Measurements from ENCODE around the gene LHX2. TPM values are rescaled to one million over a fixed set of nuclear protein-coding genes. Genes with fewer than 3 reads are reported as not detected.

The LHX2 gene
- total and polyA plus RNA-seq, 2 of the 13 experiments (the other 11 are each of a cell fraction or from before 2014, with no cell fraction given) = not detected

GRCh38 chr9:124078641-124079040 lies 67.1 kb downstream of the LHX2 start (continued):
- TF ChIP-seq SSRP1 (CRISPR knock-in tag; IDR thresholded peaks at IDR 0.05) = no peak
- TF ChIP-seq HDAC6 (IDR thresholded peaks at IDR 0.05; ENCODE audit: low read depth, low read length) = no peak
- TF ChIP-seq FOXP1 (IDR thresholded peaks at IDR 0.05) = no peak
- 0 out of 2 replicates have a peak, but pooled peaks have one; percentile 24 for TF ChIP-seq FOXP1 (CRISPR knock-in tag; IDR thresholded peaks at IDR 0.05)
- TF ChIP-seq RAD21 (CRISPR knock-in tag; IDR thresholded peaks at IDR 0.05) = no peak
- no peak for TF ChIP-seq TEF (CRISPR knock-in tag; IDR thresholded peaks at IDR 0.05)
- TF ChIP-seq GATA4 (IDR thresholded peaks at IDR 0.05; ENCODE audit: borderline replicate concordance, low read depth) = no peak
- no peak for TF ChIP-seq RFX1 (IDR thresholded peaks at IDR 0.05)
- TF ChIP-seq TEAD3 (CRISPR knock-in tag; optimal IDR thresholded peaks at IDR 0.05; ENCODE audit: borderline replicate concordance) = peak; percentile 45
- TF ChIP-seq, protein P1, sequence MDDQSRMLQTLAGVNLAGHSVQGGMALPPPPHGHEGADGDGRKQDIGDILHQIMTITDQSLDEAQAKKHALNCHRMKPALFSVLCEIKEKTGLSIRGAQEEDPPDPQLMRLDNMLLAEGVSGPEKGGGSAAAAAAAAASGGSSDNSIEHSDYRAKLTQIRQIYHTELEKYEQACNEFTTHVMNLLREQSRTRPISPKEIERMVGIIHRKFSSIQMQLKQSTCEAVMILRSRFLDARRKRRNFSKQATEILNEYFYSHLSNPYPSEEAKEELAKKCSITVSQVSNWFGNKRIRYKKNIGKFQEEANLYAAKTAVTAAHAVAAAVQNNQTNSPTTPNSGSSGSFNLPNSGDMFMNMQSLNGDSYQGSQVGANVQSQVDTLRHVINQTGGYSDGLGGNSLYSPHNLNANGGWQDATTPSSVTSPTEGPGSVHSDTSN (CRISPR knock-in tag; IDR thresholded peaks at IDR 0.05; ENCODE audit: borderline replicate concordance) = no peak
- 0 out of 2 replicates have a peak, but pooled peaks have one; percentile 40 for TF ChIP-seq MTF2 (CRISPR knock-in tag; IDR thresholded peaks at IDR 0.05; ENCODE audit: borderline replicate concordance)
- TF ChIP-seq ZNF207 (IDR thresholded peaks at IDR 0.05; ENCODE audit: borderline replicate concordance) = no peak
- TF ChIP-seq MTA1 (CRISPR knock-in tag; IDR thresholded peaks at IDR 0.05; ENCODE audit: borderline replicate concordance) = no peak
- TF ChIP-seq SMAD3 (CRISPR knock-in tag; IDR thresholded peaks at IDR 0.05) = no peak
- no peak for TF ChIP-seq ZNF430 (CRISPR knock-in tag; IDR thresholded peaks at IDR 0.05)
- no peak for TF ChIP-seq BCL6 (CRISPR knock-in tag; IDR thresholded peaks at IDR 0.05)
- TF ChIP-seq EZH2 (conservative IDR thresholded peaks at IDR 0.05; ENCODE audit: low read depth, low read length) = no peak
- TF ChIP-seq ZNF883 (CRISPR knock-in tag; IDR thresholded peaks at IDR 0.05; ENCODE audit: not compliant biosample characterization) = no peak
- TF ChIP-seq KLF12 (CRISPR knock-in tag; IDR thresholded peaks at IDR 0.05; ENCODE audit: borderline replicate concordance) = no peak
- TF ChIP-seq HMGA1 (CRISPR knock-in tag; conservative IDR thresholded peaks at IDR 0.05) = no peak
- no peak for TF ChIP-seq ZNF414 (CRISPR knock-in tag; IDR thresholded peaks at IDR 0.05)
- TF ChIP-seq, protein P2, sequence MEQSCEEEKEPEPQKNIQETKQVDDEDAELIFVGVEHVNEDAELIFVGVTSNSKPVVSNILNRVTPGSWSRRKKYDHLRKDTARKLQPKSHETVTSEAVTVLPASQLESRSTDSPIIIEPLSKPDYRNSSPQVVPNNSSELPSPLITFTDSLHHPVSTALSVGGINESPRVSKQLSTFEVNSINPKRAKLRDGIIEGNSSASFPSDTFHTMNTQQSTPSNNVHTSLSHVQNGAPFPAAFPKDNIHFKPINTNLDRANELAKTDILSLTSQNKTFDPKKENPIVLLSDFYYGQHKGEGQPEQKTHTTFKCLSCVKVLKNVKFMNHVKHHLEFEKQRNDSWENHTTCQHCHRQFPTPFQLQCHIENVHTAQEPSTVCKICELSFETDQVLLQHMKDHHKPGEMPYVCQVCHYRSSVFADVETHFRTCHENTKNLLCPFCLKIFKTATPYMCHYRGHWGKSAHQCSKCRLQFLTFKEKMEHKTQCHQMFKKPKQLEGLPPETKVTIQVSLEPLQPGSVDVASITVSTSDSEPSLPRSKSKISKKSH (CRISPR knock-in tag; IDR thresholded peaks at IDR 0.05; ENCODE audit: borderline replicate concordance) = no peak
- no peak for TF ChIP-seq TCF7L2 (IDR thresholded peaks at IDR 0.05; ENCODE audit: low read depth, low read length)
- TF ChIP-seq, protein P3, sequence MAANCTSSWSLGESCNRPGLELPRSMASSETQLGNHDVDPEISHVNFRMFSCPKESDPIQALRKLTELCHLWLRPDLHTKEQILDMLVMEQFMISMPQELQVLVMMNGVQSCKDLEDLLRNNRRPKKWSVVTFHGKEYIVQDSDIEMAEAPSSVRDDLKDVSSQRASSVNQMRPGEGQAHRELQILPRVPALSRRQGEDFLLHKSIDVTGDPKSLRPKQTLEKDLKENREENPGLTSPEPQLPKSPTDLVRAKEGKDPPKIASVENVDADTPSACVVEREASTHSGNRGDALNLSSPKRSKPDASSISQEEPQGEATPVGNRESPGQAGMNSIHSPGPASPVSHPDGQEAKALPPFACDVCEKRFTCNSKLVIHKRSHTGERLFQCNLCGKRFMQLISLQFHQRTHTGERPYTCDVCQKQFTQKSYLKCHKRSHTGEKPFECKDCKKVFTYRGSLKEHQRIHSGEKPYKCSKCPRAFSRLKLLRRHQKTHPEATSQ (CRISPR knock-in tag; IDR thresholded peaks at IDR 0.05; ENCODE audit: borderline replicate concordance) = no peak
- TF ChIP-seq ZNF143 (CRISPR knock-in tag; IDR thresholded peaks at IDR 0.05) = no peak
- TF ChIP-seq IRF9 (CRISPR knock-in tag; IDR thresholded peaks at IDR 0.05; ENCODE audit: borderline replicate concordance) = no peak
- TF ChIP-seq HNRNPUL1 (IDR thresholded peaks at IDR 0.05; ENCODE audit: low read depth, low read length) = no peak
- TF ChIP-seq TOE1 (CRISPR knock-in tag; IDR thresholded peaks at IDR 0.05) = no peak

Measured in HepG2 (cell line).